ENCODE results near the gene COL23A1.
A peak's percentile ranks its signal among the peaks of the same experiment; 100 is the strongest.
"Not testable (repeated sequence)": the region's sequence is repeated elsewhere in the genome, so short reads cannot be mapped to it uniquely, and the experiment has no call there.

Gene COL23A1

GRCh38 chr5:178232124-178232919 is 357.9 kb downstream of the COL23A1 start, which contains the start of gene PHYKPL:
TSS of gene PHYKPL (minus strand) at chr5:178232802. CDS start at chr5:178232550, 252 bp downstream.
- DNase-seq, result peak in 3 of 4 experiments; percentile 37 to 74 (median 50)

- no peak for DNase-seq
Observed at GRCh38 chr5:178231539-178232123, 358.6 kb downstream of the COL23A1 start.

- no peak for DNase-seq
Observed at GRCh38 chr5:178230879-178231538, 359.2 kb downstream of the COL23A1 start.

- no peak for DNase-seq
Observed at GRCh38 chr5:178229861-178230260, 360.3 kb downstream of the COL23A1 start.

- not testable (repeated sequence) for DNase-seq
Observed at GRCh38 chr5:178229111-178229510, 361.1 kb downstream of the COL23A1 start.

- no peak for DNase-seq
Observed at GRCh38 chr5:178228609-178229008, 361.6 kb downstream of the COL23A1 start.

- no peak for DNase-seq
Observed at GRCh38 chr5:178227929-178228328, 362.3 kb downstream of the COL23A1 start.

GRCh38 chr5:178227138-178227659 is 363.0 kb downstream of the COL23A1 start:
- no peak for DNase-seq

- DNase-seq, result no peak
Observed at GRCh38 chr5:178225174-178225573, 365.0 kb downstream of the COL23A1 start.

- DNase-seq, result no peak
Observed at GRCh38 chr5:178224403-178224802, 365.8 kb downstream of the COL23A1 start.

- DNase-seq, result no peak
Observed at GRCh38 chr5:178223828-178224335, 366.3 kb downstream of the COL23A1 start.

GRCh38 chr5:178223196-178223773 is 366.9 kb downstream of the COL23A1 start:
- no peak for DNase-seq

GRCh38 chr5:178222292-178222691 is 367.9 kb downstream of the COL23A1 start:
- DNase-seq, result no peak

- no peak for DNase-seq
Observed at GRCh38 chr5:178221853-178222252, 368.3 kb downstream of the COL23A1 start.

- DNase-seq, result no peak
Observed at GRCh38 chr5:178221282-178221681, 368.9 kb downstream of the COL23A1 start.

GRCh38 chr5:178218827-178219226 is 371.4 kb downstream of the COL23A1 start:
- no peak for DNase-seq

GRCh38 chr5:178218237-178218776 is 371.9 kb downstream of the COL23A1 start:
- DNase-seq, result no peak

GRCh38 chr5:178216779-178217178 is 373.4 kb downstream of the COL23A1 start:
- no peak for DNase-seq

GRCh38 chr5:178216088-178216534 is 374.1 kb downstream of the COL23A1 start:
- DNase-seq, result no peak

- DNase-seq, result no peak
Observed at GRCh38 chr5:178215280-178216002, 374.8 kb downstream of the COL23A1 start.

GRCh38 chr5:178214160-178214803 is 375.9 kb downstream of the COL23A1 start:
- no peak for DNase-seq

Data from activated naive CD4-positive, alpha-beta T cell (primary cell).